Right renal pelvis (tissue), 4 donors: ENCODE results near the gene PDGFB. TPM values are rescaled to one million over a fixed set of nuclear protein-coding genes. Genes with fewer than 3 reads are reported as not detected.

ENCODE experiments used
- DNase-seq, 4 donors: peaks; one replicate each; pipeline ENCODE4 v3.0.0-alpha.2; 2013; ENCODE audit warnings: low read depth in 4 of 4, low spot score in 3 of 4, missing footprints in 1 of 4
- polyA plus RNA-seq, 4 donors: library from polyadenylated mRNA; unstranded; fragments of 120-200 nt; gene quantifications; one replicate each; pipeline ENCODE4 v1.2.1, GENCODE V29; 2013; ENCODE audit not compliant: insufficient read length in 4 of 4

The PDGFB gene
- polyA plus RNA-seq, 4 donors, result 14.8 to 18.7 (median 16.5) TPM

DNA sequence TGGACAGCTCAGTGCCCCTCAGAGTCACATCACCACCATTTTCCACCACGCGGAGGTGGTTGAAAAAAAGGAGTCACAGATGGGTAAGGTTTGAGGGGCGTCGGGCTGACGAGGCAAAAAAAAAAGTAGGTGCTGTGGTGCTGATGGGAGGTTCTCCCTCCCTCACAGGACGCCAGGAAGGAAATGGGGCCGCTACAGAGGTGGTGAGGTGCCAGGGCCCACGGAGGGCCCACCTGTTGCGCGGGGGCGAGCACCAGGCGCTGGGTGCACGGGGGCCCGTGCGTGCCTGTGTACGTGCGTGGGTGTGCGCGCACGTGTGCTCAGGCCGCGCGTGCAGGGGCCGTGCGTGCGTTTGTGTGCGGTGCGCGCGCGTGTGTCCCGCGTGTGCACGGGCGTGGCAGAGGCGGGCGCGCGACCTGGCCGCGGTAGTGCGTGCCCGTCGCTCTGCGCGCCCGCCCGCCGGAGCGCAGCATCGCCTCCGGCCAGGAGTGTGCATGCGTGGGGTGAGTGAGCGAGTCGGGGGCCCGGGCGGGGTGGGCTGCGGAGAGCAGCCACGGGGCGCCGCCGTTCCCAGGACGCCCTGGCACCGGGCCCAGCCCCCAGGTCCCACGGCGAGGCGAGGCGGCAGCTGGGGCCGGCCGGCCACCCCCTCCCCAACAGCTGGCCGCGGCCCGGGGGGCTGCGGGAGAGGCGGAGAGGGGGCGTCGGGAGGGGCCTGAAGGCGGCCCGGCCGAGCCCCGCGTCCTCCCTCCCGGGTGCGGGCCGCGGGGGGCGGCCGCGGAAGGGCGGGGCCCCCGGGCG lies 2.8 kb downstream of the PDGFB start:
- no peak for DNase-seq

DNA sequence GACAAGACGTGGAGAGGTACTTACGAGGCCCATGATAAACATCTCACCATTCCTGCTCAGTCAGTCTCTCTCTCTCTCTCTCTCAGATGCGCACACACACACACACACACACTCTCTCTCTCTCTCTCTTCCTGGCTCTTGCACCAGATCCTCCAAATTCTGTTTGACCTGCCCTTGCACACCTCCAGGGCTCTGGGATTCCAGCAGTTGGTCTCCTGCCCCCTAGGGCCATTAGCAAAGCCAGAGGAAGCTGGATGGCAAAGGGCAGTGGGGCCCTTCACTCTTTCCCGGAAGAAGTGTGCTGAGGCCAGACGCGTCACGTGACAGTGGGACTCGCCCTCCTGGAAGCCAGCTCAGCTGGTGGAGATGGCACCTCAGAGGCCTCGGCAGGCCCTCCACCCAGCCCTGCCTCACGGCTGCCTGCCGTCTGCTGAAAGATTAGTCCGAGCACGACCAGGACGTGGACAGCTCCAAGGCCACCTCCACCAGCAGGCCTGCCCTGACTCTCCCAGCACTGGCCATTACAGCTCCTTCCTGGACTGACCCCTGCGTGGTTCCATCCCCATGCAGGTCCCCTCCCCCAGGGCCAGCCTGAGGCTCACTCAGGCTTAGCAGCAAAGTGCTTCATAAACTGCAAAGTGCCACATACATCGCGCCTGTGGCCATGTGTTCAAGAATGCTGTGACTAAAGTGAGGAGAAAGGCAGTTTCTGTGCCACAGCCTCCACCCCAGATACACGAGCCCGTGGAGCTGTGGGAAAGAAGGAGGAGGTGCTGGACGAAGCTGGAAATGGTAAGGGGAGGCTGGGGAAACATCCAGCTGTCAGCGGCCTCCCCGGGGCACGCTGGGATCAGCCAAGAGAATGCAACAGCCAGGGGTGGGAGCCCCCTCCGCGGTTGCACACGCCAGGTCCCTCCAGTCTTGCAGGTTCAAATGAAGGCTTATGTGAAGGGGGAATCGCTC lies 3.7 kb downstream of the PDGFB start:
- no peak for DNase-seq

DNA sequence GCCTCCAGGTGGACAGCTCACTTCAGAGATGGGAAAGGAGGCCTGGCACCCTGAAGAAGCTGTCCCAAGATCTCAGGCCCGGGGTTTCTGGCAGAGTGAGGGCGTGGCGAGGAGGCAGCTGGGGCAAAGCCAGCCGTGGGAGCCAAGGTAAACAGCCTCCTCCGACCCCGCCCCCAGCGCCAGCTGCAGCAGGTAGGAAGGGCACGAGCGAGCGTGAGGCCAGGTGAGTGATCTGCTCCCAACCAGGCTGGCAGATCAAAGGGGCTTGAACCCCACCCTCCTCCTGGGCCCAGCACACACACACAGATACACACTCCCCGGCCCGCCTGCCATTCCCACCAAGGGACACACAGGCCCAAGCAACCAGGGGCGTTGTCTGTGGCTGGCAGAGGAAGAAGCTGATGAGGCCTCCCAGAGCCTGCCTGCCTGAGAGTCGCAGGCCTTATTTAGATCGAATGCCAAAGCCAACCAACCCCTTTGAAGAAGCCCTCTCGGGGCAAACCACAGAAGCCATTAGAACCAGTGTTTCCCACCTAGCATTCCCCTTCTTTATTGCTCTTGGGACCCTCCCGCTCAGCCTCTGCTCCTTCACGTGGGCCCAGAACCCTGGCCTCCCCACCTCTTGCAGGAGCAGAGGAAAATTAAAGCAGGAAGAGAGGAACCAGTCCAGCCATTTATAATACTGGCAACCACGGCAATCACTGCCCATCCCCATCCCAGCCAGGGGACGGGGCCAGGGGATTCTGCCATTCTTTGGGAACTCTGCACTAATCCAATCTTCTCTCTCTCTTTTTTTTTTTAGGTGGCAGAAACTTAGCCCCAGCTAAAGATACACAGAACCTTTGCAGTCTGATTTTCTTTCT lies 5.0 kb downstream of the PDGFB start:
- DNase-seq, result no peak

DNA sequence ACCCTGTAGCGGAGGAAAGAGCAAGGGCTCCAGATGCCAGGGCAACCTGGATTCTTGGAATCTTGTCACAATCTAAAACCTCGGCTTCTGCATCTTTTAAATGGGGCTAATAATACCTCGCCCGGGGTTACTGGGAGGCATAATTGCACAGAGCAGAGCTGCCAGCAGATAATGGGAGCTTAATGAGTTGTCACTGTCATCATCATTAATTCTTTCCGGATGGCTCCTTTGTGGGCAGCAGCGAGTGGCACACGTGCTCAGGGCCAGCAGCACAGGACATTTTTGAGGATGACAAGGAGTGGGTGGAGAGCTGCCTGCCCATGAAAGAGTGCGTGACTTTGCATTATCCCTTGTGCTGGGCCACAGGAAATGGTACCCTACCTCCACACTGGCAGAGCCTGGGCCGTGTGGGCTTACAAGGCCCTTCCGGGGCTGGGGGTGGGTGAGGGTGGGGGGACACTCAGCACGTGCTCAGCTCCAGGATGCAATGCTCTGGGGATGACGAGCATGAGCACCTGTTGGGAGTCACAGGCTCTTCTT lies 5.7 kb downstream of the PDGFB start:
- DNase-seq, result no peak

DNA sequence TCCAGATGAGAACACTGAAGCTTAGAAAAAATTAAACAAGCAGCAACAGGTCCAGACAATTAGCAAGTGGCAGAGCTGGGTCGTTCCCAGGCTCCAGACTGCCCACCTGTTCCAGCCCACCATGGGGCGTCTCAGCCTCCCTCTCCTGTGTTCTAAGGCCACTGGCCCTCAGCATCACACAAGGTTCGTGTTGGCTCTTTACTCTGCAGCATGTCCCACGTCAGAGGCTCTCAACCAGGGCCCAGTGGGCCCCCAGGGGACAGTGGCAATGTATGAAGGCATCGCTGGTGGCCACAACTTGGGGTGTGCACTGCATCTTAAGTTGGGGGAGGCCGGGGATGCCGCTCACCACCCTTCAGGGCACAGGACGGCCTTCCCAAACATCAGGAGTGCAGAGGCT lies 6.2 kb downstream of the PDGFB start:
- no peak for DNase-seq

DNA sequence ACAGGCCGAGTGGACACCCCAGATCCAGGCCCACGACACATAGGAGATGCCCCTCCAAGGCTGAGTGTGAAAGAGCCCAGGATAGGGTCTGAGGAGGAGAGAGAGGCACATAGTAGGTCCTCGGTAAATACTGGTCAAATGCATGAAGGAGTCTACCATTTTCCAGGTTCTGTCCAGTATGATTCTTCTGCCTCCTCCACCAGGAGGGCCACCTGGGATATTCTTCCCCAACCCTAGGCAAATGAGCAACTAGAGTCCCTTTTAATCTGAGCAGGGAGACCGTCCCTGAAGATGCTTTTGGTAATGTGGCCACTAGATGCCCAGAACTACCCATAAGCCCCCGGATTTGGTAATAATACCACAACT lies 6.7 kb downstream of the PDGFB start:
- no peak for DNase-seq

DNA sequence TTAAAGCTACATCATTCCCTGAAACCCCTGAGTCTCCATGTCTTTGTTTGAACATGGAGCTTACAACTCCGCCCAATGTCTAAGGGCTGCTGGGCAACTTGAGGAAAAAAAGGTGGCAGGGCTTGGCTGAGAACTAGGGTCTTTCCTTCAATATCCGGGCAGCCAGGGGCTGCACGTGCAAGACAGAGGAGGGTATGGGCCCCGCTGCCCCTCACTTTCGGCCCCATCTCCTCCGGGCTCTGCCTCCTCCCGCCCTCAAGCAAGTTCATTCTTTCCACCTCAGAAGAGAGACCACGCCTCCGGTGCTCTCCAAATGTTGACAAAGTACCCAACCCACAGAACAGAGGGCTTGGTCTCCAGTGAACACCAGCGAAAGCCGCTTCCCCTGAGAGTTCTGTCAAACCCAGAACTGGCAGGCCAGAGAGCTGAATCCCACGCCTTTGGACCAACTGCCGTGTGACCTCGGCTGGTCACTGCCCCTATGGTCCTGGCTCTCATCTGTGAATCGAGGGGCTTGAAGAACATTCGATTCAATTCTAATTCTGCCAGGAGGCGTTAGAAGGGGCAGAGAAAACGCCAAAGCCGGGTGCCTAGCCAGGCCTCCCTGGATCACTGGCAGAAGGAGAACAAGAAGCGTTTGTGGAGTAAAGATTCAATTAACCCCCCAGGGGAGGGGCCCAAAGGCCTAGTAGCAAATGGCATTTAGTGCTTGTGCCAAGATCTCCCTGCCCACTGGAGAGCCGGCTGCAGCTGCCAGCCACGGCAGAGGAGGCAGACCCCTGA lies 7.3 kb downstream of the PDGFB start:
- no peak for DNase-seq

DNA sequence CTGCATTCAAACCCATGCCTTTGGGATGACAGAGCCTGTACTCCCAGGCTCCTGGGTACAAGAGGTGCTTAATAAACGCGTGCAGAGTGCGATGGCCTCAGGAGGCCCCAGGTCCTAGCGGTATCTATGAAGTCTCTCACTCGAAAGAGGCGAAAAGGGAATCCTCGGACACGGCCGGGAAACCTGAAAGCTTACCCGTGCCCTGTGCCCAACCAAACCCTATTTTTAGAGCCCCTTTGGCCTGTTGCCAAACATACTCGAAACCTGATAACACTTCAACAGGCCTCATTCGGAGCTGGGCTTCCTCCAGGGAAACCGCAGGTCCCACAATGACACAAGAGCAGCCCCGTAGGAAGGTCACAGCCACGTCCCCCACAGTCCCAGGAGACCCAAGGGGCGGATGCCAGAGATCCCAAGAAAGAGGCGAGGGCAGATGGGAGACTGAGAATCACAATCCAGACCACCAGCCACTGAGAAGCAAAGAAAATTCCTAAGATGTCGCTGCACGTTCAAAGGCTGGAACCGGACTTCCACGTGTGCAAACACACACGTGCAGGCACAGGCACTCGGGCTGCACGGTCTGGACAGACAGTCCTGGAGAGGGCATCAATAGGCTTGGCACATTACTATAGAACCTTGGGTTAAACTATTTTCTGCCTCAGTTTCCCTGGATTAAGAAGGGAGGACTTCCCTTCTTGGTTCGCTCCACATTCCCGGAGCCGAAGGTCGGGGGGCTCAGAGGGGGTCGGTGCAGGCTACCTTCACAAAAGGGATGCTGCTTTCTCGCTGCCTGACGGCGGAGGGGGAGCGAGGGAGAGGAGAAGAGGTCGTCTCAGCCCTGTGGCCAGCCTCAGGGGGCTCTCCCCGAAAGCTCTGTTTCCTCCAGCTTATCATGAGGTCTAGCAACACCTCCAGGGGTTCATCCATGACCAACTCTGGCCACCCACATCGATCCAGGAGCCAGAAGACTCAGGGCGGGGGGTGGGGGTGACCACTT lies 8.2 kb downstream of the PDGFB start:
- DNase-seq, result no peak

DNA sequence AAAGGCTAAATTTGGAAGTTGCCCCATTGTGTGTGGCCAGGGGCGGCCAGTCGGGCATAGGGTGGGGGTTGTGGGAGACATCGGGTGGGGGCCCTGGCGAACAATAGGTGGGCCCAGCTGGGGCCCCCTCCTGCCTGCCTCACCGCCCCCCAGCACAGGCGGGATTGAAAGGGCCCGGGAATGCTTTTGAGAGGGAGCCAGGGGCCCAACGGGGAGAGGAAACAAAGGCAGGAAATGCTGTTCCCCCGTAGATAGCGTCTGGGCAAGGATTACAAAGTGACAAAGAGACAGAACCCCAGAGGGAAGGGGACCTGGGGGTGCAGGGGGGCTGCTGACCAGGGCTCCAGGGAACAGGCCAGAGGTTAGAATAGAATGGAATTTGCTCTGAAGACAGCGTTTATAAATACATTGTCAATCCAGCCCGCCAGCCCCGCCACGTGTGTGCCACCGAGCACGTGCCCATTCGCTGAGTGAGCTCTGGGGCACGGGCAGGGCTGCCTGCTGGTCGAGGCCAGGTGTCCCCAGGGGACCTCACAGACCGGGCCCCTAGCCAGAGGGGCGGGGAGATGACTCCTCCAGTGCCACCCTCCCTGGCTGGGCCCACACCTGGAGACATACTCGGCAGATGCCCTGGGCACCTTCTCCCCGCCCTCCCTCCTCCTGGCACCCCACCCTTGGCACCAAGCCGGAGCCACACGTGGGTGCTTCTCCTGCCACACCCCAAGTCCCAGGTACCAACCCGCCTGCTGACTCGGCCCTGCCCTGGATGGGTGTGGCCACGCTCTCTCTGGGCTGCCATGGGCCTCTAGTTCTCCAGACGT lies 9.7 kb downstream of the PDGFB start:
- DNase-seq, result no peak

DNA sequence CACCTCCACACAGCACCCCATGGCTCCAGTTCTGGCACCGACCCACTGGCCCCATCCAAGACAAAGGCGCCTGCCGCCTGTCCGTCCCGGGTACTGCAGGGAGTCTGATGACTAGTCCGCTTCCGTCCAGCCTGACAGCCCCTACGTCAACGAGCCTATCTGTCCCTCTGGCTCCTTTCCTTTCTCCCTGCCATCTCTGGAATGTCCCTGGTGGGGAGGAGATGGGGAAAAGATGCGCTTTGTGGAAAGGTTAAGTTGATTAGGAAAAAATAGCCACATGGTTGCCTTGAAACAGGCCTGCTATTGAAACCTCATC lies 10.4 kb downstream of the PDGFB start:
- DNase-seq, result no peak

DNA sequence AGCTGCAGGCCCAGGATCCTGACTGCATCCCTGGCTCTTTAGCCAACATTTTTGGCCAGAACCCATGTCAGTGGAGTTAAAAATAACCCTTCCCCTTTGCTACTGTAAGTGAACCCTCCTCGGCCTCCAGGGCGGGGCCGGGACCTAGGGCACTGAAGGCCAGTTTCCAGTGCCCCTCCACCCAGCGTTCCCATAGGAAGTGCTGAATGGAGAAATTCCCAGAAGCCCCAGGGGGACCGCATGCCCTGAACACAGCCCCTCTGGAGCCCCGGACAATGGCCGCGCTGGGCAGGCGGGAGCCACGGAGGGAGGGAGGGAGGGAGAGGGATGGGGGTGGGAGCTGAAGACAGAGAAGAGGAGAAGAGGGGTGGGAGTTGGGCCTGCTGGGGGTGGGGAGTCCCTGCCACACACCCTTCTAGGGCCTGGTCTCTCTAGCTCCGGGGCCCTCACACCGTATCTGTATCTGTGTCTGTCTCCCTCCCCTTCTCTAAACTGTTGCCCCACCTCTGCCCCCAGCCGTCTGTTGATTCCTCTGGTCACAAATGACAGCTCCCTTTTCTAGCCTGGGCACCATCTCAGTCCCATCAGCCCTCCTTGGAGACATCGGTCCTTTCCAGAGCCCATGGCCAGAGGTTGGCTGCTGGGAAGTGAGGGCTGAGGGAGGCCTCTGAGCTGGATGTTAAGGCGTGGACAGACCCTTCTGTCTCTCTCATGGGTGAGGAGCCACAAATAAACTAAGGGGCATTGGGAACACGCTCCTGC lies 10.9 kb downstream of the PDGFB start:
- no peak for DNase-seq

DNA sequence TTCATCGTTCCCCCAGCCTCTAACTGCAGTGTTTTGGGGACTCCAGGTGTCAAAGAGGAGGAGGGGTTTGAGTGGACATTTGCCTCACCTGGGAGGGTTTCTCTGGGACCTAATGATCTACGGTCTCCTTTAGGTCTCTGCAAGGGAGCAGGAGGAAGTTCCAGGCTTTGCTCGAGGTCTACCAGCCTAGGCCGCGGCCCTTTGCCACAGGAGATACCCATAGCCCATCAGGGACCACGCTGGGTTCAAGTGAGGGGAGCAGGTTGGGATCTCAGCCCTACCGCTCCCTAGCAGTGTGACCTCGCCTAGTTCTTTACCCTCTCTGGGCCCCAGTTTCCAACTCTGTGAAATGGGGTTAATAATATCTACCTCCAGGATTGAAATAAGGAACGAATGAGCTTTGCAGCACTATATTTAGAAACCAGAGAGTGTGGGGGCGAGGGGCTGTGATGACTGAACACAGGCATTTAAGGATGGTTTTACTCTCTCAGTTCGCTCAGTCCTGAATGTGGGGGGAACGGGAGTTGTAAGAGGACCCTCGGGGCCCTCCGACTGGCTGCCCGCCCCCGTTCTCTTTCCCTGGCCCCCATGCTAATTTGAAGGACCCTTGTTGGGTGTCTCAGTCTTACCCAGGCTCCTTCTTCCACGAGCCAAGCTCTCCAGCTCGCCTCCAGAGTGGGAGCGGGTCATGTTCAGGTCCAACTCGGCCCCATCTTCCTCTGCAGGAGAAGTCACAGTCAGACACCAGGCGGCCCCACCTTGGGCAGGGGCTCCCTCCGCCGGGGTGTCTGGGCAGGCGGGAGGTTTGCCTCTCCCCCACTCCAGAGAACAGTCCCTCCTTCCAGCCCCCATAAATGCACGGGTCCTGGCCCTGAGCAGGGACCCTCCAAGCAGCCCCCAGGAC lies 11.7 kb downstream of the PDGFB start:
- DNase-seq, result no peak

DNA sequence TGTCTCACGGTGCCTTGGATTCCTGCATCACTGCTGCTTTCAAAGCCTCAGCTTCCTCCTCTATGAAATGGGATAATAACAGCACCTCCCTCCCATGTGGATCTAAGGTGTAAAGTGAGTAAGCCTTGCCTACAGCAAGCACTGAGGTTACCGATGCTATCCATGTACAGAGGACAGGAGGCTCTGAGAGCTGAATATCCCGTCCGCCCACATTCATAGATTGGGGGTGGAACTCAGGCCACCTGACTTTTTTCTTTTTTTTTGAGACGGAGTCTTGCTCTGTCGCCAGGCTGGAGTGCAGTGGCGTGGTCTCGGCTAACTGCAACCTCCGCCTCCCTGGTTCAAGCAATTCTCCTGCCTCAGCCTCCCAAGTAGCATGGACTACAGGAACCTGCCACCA lies 12.5 kb downstream of the PDGFB start:
- no peak for DNase-seq

DNA sequence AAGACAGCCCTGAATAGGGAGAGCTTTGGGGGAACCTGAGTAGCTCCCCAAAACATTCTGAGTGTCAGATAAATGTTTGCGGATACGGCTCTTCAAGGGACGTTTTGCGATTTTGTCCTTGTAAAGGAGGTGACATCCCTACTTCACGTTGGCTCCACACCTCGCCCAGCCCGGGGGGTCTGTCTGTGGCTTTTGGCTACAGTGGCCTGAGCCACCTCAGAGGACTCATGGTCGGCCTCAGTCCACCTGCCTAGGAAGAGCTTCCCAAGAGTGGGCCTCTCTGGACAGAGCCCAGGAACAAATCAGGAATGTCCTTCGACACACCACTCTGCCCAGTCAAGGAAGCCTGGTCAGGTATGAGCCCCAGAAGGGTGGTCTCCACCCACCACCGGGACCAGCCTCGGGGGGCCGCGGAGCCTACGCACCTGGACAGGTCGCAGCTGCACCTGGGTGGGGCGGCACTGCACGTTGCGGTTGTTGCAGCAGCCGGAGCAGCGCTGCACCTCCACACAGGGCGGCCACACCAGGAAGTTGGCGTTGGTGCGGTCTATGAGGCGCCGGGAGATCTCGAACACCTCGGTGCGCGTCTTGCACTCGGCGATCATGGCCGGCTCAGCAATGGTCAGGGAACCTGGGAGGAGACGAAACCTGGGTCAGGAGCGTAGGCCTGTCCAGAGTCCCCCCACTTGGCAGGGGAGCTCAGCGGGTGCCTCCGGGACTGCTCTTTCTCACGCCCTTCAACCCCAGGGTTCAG lies 13.4 kb downstream of the PDGFB start:
- no peak for DNase-seq
